H1 (cell line): ENCODE data around the gene TEKT3. TPM values are rescaled to one million over a fixed set of nuclear protein-coding genes. Genes with fewer than 3 reads are reported as not detected.

Experiments
- ASH2L ChIP-seq: fragments of 200-600, 300-600 bp; sonication (generic); IDR thresholded peaks from one replicate; pipeline ENCODE4 v1.7.1; 2017; ENCODE audit warnings: low read length
- CBX8 ChIP-seq: fragments of 300-800, 300-1000 bp; sonication (generic); IDR thresholded peaks from 2 replicates; pipeline ENCODE4 v1.7.1; 2016; ENCODE audit warnings: low read depth, low read length, borderline replicate concordance
- CREB1 ChIP-seq: IDR thresholded peaks from 2 replicates; pipeline ENCODE4 v1.6.1; 2012; ENCODE audit warnings: inconsistent platforms
- EGR1 ChIP-seq: IDR thresholded peaks from 2 replicates; pipeline ENCODE4 v1.6.1; 2011; ENCODE audit warnings: low read depth, low read length, borderline replicate concordance
- PHF8 ChIP-seq: fragments of 200-600 bp; sonication (generic); conservative IDR thresholded peaks from 2 replicates; pipeline ENCODE4 v1.7.1; 2012; ENCODE audit warnings: low read depth, mild to moderate bottlenecking, inconsistent platforms, low read length, moderate library complexity
- POLR2AphosphoS5 ChIP-seq: IDR thresholded peaks from 2 replicates; pipeline ENCODE4 v1.6.1; 2011; ENCODE audit warnings: low read depth, low read length
- TEAD4 ChIP-seq: IDR thresholded peaks from 2 replicates; pipeline ENCODE4 v1.6.1; 2012; ENCODE audit warnings: low read depth, low read length, inconsistent platforms, mixed read lengths
- YY1 ChIP-seq: IDR thresholded peaks from 2 replicates; pipeline ENCODE4 v1.6.1; 2011; ENCODE audit warnings: low read depth, mild to moderate bottlenecking, low read length
- polyA plus RNA-seq, 7 experiments: library from polyadenylated mRNA; depleted of rRNA in 3 of 7; stranded (reverse) in 5 of 7; unstranded in 2 of 7; fragments of >200 nt in 5 of 7; fragments of 200-250 nt in 2 of 7; gene quantifications; 1 replicate in 5 of 7; 2 replicates in 1 of 7; 4 replicates in 1 of 7; pipeline versions ENCODE4 v1.2.1 to v1.2.3, GENCODE V29; 2011 to 2013; ENCODE audit warnings: missing spikeins in 2 of 7, mixed read lengths in 2 of 7
- total RNA-seq: library from RNA; stranded (reverse); fragmentation: NEBNext Ultra II Directional; extraction: Animal tissue kit (Norgen Biotek cat#: 25700); gene quantifications from 2 replicates; pipeline ENCODE4 v1.2.1, GENCODE V29; 2021

The TEKT3 gene
- total and polyA plus RNA-seq, 2 of the 8 experiments (the other 6 are each of a cell fraction or from before 2014, with no cell fraction given), result 2.2 to 2.9 TPM

GRCh38 chr17:15350777-15351477 lies 9.5 kb upstream of the TEKT3 start (continued):
- TF ChIP-seq EGR1, result no peak
- no peak for TF ChIP-seq PHF8
- no peak for TF ChIP-seq CBX8
- no peak for TF ChIP-seq TEAD4
- no peak for TF ChIP-seq POLR2AphosphoS5
- no peak for TF ChIP-seq ASH2L
- TF ChIP-seq CREB1, result no peak
- no peak for TF ChIP-seq YY1
